Tibial nerve (tissue), 4 donors: Measurements from ENCODE around the gene ENOX1. TPM values are rescaled to one million over a fixed set of nuclear protein-coding genes. Genes with fewer than 3 reads are reported as not detected.

Experiments used
- DNase-seq, 2 donors: peaks; one replicate each; pipeline ENCODE4 v3.0.0-alpha.2; 2019; ENCODE audit warnings: low spot score in 2 of 2
- H3K27ac ChIP-seq, 4 donors: fragments of 200-600 bp; sonication (generic) in 3 of 4; one replicate each; pipeline ENCODE4 v1.5.1; 2017 to 2019; ENCODE audit warnings: mild to moderate bottlenecking in 1 of 4
- H3K27me3 ChIP-seq, 2 donors: fragments of 200-600 bp; sonication (generic) in 1 of 2; one replicate each; pipeline versions ENCODE4 v1.5.1 to v1.6.0; 2017 to 2019
- H3K36me3 ChIP-seq, 3 donors: fragments of 200-600 bp; sonication (generic); one replicate each; pipeline ENCODE4 v1.5.1; 2018 to 2019
- H3K4me1 ChIP-seq, 4 donors: fragments of 200-600 bp; sonication (generic) in 3 of 4; one replicate each; pipeline ENCODE4 v1.5.1; 2017 to 2019
- H3K4me3 ChIP-seq, 4 donors: fragments of 200-600 bp; sonication (generic) in 3 of 4; one replicate each; pipeline ENCODE4 v1.5.1; 2017 to 2019; ENCODE audit warnings: mild to moderate bottlenecking in 1 of 4, moderate library complexity in 1 of 4
- H3K9me3 ChIP-seq, 4 donors: fragments of 200-600 bp; sonication (generic) in 3 of 4; one replicate each; pipeline ENCODE4 v1.5.1; 2017 to 2019
- EP300 ChIP-seq, 2 donors: sonication (generic); formaldehyde crosslinking; IDR thresholded peaks; one replicate each; pipeline ENCODE4 v1.6.1; 2017; ENCODE audit warnings: antibody characterized with exemption in 2 of 2, mild to moderate bottlenecking in 1 of 2
- POLR2A ChIP-seq, 2 donors: fragments of 450-650 bp; IDR thresholded peaks; one replicate each; pipeline ENCODE4 v1.6.1; 2017; ENCODE audit warnings: antibody characterized with exemption in 2 of 2, mild to moderate bottlenecking in 2 of 2, moderate library complexity in 2 of 2
- WGBS, 2 donors: methylation state at CpG; one replicate each; pipeline ENCODE4 v1.1.5; 2018; 5-methylcytosine and 5-hydroxymethylcytosine counted together
- total RNA-seq, 4 donors: library from RNA; depleted of rRNA; stranded (reverse); fragments of >200 nt; gene quantifications; one replicate each; pipeline ENCODE4 v1.1.0, GENCODE V29; 2016
- TF ChIP-seq, protein P1 (sequence below), 5 experiments: fragments of 200-600 bp in 3 of 5; fragments of 450-650 bp in 2 of 5; sonication (generic) in 3 of 5; IDR thresholded peaks; one replicate each; pipeline ENCODE4 v1.5.1; 2016 to 2019; ENCODE audit warnings: antibody characterized with exemption in 5 of 5, mild to moderate bottlenecking in 3 of 5, moderate library complexity in 2 of 5

The ENOX1 gene
- total RNA-seq, 4 donors from 2014 or later = 2.6 to 8.2 (median 4.6) TPM

DNA sequence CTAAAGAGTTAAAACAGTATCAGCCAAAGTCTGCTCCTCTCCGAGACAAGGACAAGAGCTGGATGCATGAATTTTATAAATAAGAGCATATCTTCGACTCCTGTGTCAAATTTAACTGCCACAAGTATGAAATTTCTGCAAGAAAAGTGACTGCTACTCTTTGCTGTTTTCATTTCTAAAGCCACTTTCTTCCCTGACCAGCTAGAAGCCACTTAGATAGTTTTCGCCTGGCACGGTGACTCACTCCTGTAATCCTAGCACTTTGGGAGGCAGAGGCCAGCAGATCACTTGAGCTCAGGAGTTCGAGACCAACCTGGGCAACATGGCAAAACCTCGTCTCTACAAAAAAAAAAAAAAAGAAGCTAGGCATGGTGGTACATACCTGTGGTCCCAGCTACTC lies 61.3 kb downstream of the ENOX1 start:
- peaks cover 0 to 7% (median 0%) of the 10 kb centered on the region in 4 donors for H3K4me1 ChIP-seq
- H3K9me3 ChIP-seq = no peaks in the 10 kb centered on the region
- TF ChIP-seq EP300 (IDR thresholded peaks at IDR 0.05) (no peak), POLR2A (IDR thresholded peaks at IDR 0.05) (no peak)
- TF ChIP-seq, protein P1, sequence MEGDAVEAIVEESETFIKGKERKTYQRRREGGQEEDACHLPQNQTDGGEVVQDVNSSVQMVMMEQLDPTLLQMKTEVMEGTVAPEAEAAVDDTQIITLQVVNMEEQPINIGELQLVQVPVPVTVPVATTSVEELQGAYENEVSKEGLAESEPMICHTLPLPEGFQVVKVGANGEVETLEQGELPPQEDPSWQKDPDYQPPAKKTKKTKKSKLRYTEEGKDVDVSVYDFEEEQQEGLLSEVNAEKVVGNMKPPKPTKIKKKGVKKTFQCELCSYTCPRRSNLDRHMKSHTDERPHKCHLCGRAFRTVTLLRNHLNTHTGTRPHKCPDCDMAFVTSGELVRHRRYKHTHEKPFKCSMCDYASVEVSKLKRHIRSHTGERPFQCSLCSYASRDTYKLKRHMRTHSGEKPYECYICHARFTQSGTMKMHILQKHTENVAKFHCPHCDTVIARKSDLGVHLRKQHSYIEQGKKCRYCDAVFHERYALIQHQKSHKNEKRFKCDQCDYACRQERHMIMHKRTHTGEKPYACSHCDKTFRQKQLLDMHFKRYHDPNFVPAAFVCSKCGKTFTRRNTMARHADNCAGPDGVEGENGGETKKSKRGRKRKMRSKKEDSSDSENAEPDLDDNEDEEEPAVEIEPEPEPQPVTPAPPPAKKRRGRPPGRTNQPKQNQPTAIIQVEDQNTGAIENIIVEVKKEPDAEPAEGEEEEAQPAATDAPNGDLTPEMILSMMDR (IDR thresholded peaks at IDR 0.05) = no peak
- DNase-seq = no peak
- H3K27me3 ChIP-seq = no peaks in the 10 kb centered on the region
- H3K36me3 ChIP-seq = no peaks in the 10 kb centered on the region
- no peak overlapping the region for H3K4me3 ChIP-seq
- WGBS, 2 donors = 69 to 77% methylated on average over 6 of the region's 6 CpGs
- no peak overlapping the region for H3K27ac ChIP-seq

DNA sequence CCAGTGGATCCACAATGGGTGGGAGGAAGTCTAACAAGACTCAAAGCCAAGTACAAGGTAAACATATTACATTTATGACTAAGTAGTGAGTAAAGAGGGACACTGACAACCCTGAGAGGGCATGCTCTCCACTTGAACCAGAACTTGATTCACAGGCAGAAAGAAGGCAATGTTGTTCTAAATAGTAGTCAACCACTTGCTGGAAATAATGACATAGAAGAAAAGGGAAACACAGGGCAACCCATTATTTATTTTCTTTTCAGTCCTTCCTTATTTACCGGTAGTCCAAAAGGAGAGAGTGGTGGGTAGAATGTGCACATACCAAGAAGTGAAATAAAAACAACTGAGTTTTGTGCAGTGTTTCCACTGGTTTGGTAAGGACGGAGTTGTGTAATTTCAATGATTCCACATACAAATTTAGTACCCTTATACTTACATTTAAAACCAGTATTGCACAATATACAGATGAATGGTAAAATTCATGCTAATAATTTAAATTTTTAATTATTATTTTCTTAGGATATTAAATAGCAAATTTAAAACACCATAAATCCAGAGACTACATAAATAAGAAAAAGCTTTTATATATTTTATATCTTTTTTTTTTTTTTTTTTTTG lies 65.9 kb downstream of the ENOX1 start:
- TF ChIP-seq EP300 (IDR thresholded peaks at IDR 0.05) = no peak
- TF ChIP-seq, protein P1 (IDR thresholded peaks at IDR 0.05) = no peak
- no peaks in the 10 kb centered on the region for H3K27me3 ChIP-seq
- no peak overlapping the region for H3K4me3 ChIP-seq
- no peak overlapping the region for H3K27ac ChIP-seq
- WGBS, 2 donors = 42 to 45% methylated on average over 2 of the region's 2 CpGs
- H3K9me3 ChIP-seq = peaks cover 0 to 7% (median 0%) of the 10 kb centered on the region in 4 donors
- no peak for DNase-seq
- no peaks in the 10 kb centered on the region for H3K36me3 ChIP-seq
- H3K4me1 ChIP-seq = no peaks in the 10 kb centered on the region

DNA sequence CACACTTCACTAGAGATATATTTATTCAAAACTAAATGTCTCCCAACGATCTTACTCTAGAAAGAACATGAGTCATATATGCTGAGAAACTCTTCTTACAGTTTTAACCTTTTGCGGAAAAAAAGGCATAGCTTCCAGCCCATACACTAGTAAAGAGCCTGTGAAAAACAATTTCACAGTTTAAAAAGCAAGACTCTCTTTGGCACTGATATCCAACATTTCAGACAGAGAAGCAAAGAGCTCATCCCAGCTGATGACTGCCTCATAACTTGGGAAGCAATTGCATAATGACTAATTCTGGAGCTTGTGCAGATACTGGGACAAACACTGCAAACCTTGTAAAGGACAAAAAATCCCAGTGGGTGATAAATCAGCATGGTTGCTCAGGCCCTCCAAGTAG lies 88.0 kb downstream of the ENOX1 start:
- TF ChIP-seq, protein P1 (IDR thresholded peaks at IDR 0.05) = no peak
- TF ChIP-seq EP300 (IDR thresholded peaks at IDR 0.05) (no peak), POLR2A (IDR thresholded peaks at IDR 0.05) (no peak)
- no peak overlapping the region for H3K4me3 ChIP-seq
- no peak for DNase-seq
- H3K27ac ChIP-seq = no peak overlapping the region
- H3K36me3 ChIP-seq = no peaks in the 10 kb centered on the region
- H3K4me1 ChIP-seq = peaks cover 0 to 8% (median 4%) of the 10 kb centered on the region in 4 donors
- WGBS, 2 donors = 40 to 60% methylated on average over 2 of the region's 2 CpGs
- no peaks in the 10 kb centered on the region for H3K9me3 ChIP-seq
- H3K27me3 ChIP-seq = no peaks in the 10 kb centered on the region

DNA sequence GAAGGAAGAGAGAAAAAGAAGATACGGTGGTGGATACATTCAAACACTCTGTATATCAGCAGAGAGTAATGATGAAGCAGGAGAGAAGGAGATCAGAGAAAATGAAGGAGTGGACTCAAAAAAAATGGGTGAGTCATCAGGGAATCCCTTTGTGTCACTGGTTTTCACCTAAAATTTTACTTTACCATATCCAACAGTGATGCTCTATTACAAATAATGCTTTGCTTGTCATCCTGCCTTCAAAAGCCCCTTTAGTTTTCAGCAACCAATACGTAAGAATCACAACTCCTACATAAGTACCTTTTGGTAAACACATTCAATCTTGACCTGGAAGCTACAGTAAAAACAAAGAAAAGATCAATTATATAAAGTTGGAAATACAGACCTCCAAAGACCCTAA lies 88.8 kb downstream of the ENOX1 start:
- Histone ChIP-seq H3K36me3 (no peaks in the 10 kb centered on the region), H3K27me3 (no peaks in the 10 kb centered on the region), H3K9me3 (no peaks in the 10 kb centered on the region), H3K27ac (no peak overlapping the region), H3K4me3 (no peak overlapping the region), H3K4me1 (peaks cover 0 to 8% (median 4%) of the 10 kb centered on the region in 4 donors)
- TF ChIP-seq POLR2A (IDR thresholded peaks at IDR 0.05) = no peak
- no peak for TF ChIP-seq EP300 (IDR thresholded peaks at IDR 0.05)
- TF ChIP-seq, protein P1 (IDR thresholded peaks at IDR 0.05) = no peak
- no peak for DNase-seq
- WGBS, 2 donors = 88 to 89% methylated on average over 2 of the region's 2 CpGs

DNA sequence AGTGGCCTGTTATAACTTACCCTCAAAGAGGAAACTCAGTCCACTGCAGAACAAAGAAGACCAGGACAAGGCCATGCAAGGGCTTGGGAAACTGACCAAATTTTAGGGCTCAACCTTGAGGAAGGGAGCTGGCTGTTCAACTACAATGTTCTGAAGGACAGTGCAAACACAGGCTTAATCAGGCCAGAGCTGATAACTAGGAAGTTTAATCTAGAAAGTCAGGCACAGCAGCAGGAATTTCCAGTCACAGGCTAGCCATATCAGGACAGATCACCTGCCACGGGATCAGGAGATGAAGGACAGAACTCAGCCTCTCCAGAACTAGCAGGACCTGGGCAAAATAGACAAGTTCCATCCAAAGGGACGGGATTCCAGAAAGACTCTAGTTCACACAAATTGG lies 89.4 kb downstream of the ENOX1 start:
- DNase-seq = no peak
- Histone ChIP-seq H3K4me1 (peaks cover 0 to 8% (median 4%) of the 10 kb centered on the region in 4 donors), H3K27ac (no peak overlapping the region), H3K36me3 (no peaks in the 10 kb centered on the region), H3K4me3 (no peak overlapping the region), H3K27me3 (no peaks in the 10 kb centered on the region), H3K9me3 (no peaks in the 10 kb centered on the region)
- TF ChIP-seq, protein P1 (IDR thresholded peaks at IDR 0.05) = no peak
- TF ChIP-seq EP300 (IDR thresholded peaks at IDR 0.05) (no peak), POLR2A (IDR thresholded peaks at IDR 0.05) (no peak)
- 97 to 98% methylated on average over 2 of the region's 2 CpGs for WGBS, 2 donors
